Lower lobe of right lung (tissue), 2 donors: ENCODE results near the gene LPAR6. TPM values are rescaled to one million over a fixed set of nuclear protein-coding genes. Genes with fewer than 3 reads are reported as not detected.
"Not testable (repeated sequence)": the region's sequence is repeated elsewhere in the genome, so short reads cannot be mapped to it uniquely, and the experiment has no call there.

Experiments used
- ATAC-seq, 2 donors: fragments of 200-7000 bp; cut with Tn5 transposase; one replicate each; pipeline ENCODE4 v1.9.1; 2020 to 2022; ENCODE audit warnings: mild to moderate bottlenecking in 2 of 2, moderate library complexity in 2 of 2
- DNase-seq: peaks from one replicate; pipeline ENCODE4 v3.0.0-alpha.2; 2020
- H3K27ac ChIP-seq: fragments of 200-600 bp; one replicate; pipeline ENCODE4 v1.8.0; 2022
- H3K27me3 ChIP-seq: fragments of 200-600 bp; one replicate; pipeline ENCODE4 v1.8.0; 2022; ENCODE audit warnings: low read depth
- H3K36me3 ChIP-seq: fragments of 200-600 bp; one replicate; pipeline ENCODE4 v1.8.0; 2022; ENCODE audit warnings: mild to moderate bottlenecking
- H3K4me1 ChIP-seq: fragments of 200-600 bp; one replicate; pipeline ENCODE4 v1.8.0; 2022
- H3K4me3 ChIP-seq: fragments of 200-600 bp; one replicate; pipeline ENCODE4 v1.8.0; 2022; ENCODE audit warnings: mild to moderate bottlenecking
- H3K9me3 ChIP-seq: fragments of 200-600 bp; one replicate; pipeline ENCODE4 v1.8.0; 2022
- intact Hi-C: fragments of 100-400 bp; cut with DNase I; formaldehyde crosslinking; loops from one replicate; pipeline ENCODE4 v1.11.0; 2022
- long read RNA-seq: library from polyadenylated mRNA; unstranded; transcript quantifications from one replicate; pipeline ENCODE4 v2.0.0, GENCODE V29; 2021
- total RNA-seq: library from RNA; stranded (reverse); fragmentation: NEBNext Ultra II Directional; extraction: Animal tissue kit (Norgen Biotek cat#: 25700); gene quantifications from one replicate; pipeline ENCODE4 v1.2.1, GENCODE V29; 2021
- TF ChIP-seq, protein P1 (sequence below): fragments of 200-600 bp; IDR thresholded peaks from one replicate; pipeline ENCODE4 v1.8.0; 2022; ENCODE audit warnings: antibody characterized with exemption, mild to moderate bottlenecking
- donor health status: DM: no; HTN: yes; CAD: no; lungs with severe emphysema.

The LPAR6 gene, protein sequence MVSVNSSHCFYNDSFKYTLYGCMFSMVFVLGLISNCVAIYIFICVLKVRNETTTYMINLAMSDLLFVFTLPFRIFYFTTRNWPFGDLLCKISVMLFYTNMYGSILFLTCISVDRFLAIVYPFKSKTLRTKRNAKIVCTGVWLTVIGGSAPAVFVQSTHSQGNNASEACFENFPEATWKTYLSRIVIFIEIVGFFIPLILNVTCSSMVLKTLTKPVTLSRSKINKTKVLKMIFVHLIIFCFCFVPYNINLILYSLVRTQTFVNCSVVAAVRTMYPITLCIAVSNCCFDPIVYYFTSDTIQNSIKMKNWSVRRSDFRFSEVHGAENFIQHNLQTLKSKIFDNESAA
- 25.7 TPM for total RNA-seq
- long read RNA-seq, partial matches to known transcripts = 29 of 38 reads
- long read RNA-seq, other reads (novel, unspliced or antisense) = 8 of 38 reads

DNA sequence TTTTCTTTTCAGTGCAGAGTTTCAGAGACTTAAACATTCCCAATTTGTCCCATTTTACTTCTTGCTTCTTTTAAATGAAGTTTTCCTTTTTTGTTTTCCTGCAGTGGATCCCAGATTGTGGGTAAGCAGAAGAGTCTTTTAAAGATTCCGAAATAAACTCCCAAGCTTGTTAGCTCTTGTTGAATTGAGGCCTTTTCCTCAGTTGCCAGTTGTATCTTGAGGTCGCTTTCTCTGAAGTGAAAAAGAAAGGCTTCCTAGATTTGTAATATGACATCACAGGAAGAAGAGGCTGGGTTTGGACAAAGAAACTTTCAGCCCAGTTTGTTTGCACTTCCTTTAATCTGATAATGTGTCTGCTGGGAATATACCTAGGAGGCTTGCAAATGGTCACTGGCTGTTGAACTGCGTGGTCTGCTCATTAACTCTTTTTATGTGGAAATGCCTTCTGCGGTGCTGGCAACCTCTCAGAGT is at the start of gene LPAR6:
Gene LPAR6 (minus strand): TSS at position 233 of the 471 bp plus-strand sequence. CDS start 690 bp downstream, outside the sequence.
- peaks cover 22% of the 10 kb centered on the region for H3K4me1 ChIP-seq
- H3K27ac ChIP-seq = peak within 1 kb of the TSS; percentile 83
- H3K9me3 ChIP-seq = no peaks in the 10 kb centered on the region
- ATAC-seq = peak; percentile 64 to 88
- H3K4me3 ChIP-seq = peak within 1 kb of the TSS; percentile 59
- H3K27me3 ChIP-seq = no peaks in the 10 kb centered on the region
- intact Hi-C loops = no loop called here
- DNase-seq = no peak
- H3K36me3 ChIP-seq = no peaks in the 10 kb centered on the region
- TF ChIP-seq, protein P1, sequence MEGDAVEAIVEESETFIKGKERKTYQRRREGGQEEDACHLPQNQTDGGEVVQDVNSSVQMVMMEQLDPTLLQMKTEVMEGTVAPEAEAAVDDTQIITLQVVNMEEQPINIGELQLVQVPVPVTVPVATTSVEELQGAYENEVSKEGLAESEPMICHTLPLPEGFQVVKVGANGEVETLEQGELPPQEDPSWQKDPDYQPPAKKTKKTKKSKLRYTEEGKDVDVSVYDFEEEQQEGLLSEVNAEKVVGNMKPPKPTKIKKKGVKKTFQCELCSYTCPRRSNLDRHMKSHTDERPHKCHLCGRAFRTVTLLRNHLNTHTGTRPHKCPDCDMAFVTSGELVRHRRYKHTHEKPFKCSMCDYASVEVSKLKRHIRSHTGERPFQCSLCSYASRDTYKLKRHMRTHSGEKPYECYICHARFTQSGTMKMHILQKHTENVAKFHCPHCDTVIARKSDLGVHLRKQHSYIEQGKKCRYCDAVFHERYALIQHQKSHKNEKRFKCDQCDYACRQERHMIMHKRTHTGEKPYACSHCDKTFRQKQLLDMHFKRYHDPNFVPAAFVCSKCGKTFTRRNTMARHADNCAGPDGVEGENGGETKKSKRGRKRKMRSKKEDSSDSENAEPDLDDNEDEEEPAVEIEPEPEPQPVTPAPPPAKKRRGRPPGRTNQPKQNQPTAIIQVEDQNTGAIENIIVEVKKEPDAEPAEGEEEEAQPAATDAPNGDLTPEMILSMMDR = no peak

DNA sequence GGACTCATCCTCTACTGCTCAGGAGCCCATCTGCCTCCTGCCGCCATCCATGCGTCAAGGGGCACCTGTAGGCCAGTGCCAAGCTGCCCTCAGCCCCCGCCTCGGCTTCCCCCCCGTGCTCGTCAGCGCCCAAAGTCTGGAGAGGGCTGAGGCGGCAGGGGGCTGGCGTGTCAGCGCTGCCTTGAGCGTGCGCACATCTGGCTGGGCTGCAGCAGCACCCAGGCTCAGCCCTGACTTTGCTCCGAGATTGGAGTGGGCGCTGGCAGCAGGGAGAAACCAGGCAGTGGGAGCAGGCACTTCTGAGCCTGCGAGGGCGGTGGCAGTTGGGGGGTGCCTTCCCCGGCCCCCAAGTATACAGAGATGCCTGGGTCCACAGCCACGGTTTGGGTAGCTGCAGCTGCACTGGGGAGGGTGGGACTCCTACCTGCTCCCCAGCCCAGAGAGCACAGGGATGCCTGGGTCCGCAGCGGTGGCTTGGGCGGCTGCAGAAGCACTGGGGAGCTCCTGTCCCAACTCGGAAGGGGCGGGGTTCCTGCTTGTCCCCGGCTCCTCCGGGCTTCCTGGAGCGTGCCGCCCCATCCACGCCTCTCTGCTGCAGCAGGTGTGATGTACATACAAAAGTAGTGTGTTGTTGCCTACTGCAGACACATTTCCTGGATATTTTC is 44.8 kb upstream of the LPAR6 start:
- H3K36me3 ChIP-seq = peaks cover 74% of the 10 kb centered on the region
- intact Hi-C loops = no loop called here
- ATAC-seq = peak in 1 of 2 donors; percentile 19

DNA sequence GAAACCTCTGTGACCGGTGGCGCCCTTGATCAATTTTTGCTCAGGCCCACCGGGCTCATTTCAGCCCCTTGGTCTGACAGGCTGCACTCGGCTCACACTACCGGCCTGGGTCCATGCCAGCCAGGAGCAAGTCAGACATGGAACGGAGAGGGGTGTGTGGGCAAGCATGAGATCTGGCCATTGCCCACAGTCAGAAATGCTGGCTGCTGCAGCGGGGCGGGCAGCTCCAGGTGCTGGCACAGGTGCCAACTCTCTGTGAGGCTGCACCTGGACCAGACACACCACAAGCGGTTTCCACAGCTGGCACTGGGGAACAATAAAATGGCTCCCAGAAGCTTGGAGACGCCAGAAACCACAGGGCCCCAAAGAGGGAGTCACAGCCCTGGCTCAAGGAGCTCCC is 43.6 kb upstream of the LPAR6 start:
- ATAC-seq = no peak
- H3K27me3 ChIP-seq = no peaks in the 10 kb centered on the region
- peaks cover under 1% of the 10 kb centered on the region for H3K9me3 ChIP-seq
- TF ChIP-seq, protein P1 = no peak
- no peak overlapping the region for H3K27ac ChIP-seq
- intact Hi-C loops = no loop called here
- no peak for DNase-seq
- no peak overlapping the region for H3K4me3 ChIP-seq
- H3K4me1 ChIP-seq = no peaks in the 10 kb centered on the region
- H3K36me3 ChIP-seq = peaks cover 63% of the 10 kb centered on the region

More for the DNA sequence above, 44.8 kb upstream of the LPAR6 start:
- TF ChIP-seq, protein P1 = no peak
- no peak for DNase-seq
- H3K4me1 ChIP-seq = no peaks in the 10 kb centered on the region
- no peak overlapping the region for H3K4me3 ChIP-seq
- no peak overlapping the region for H3K27ac ChIP-seq
- no peaks in the 10 kb centered on the region for H3K9me3 ChIP-seq
- no peaks in the 10 kb centered on the region for H3K27me3 ChIP-seq

DNA sequence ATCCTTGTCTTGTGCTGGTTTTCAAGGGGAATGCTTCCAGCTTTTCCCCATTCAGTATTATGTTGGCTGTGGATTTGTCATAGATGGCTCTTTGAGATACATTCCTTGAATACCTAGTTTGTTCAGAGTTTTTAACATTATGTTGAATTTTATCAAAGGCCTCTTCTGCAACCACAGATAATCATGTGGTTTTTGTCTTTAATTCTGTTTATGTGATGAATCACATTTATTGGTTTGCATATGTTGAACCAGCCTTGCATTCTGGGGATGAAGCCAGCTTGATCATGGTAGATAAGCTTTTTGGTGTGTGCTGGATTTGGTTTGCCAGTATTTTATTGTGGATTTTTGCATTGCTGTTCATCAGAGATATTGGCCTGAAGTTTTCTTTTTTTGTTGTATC is 38.3 kb upstream of the LPAR6 start:
- Histone ChIP-seq H3K4me1 (peaks cover 15% of the 10 kb centered on the region), H3K36me3 (peaks cover 22% of the 10 kb centered on the region), H3K9me3 (peaks cover 14% of the 10 kb centered on the region)
- H3K4me3 ChIP-seq, H3K27ac ChIP-seq, intact Hi-C loops, ATAC-seq, H3K27me3 ChIP-seq, DNase-seq: not testable (repeated sequence)

DNA sequence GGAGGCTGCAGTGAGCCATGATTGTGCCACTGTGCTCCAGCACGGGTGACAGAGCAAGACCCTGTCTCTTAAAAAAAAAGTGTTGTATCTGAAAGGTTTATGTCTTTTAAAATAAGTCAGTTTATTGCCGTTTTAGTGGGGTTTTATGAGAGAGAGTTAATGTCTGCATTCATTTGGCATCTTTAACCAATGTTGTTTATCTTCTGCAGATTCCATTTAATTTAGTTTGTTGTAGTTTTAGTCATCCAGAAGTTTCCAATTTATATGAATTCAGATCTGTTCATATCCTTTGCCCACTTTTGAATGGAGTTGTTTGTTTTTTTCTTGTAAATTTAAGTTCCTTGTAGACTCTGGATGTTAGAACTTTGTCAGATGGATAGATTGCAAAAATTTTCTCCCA is 36.7 kb upstream of the LPAR6 start:
- peaks cover 14% of the 10 kb centered on the region for H3K9me3 ChIP-seq
- H3K4me1 ChIP-seq = peaks cover 15% of the 10 kb centered on the region
- intact Hi-C loops = no loop called here
- no peak overlapping the region for H3K4me3 ChIP-seq
- H3K27ac ChIP-seq = no peak overlapping the region
- DNase-seq (no peak), ATAC-seq (no peak)
- TF ChIP-seq, protein P1 = no peak
- no peaks in the 10 kb centered on the region for H3K27me3 ChIP-seq
- H3K36me3 ChIP-seq = peaks cover 19% of the 10 kb centered on the region
